Common myeloid progenitor, CD34-positive (primary cell): ENCODE data around the gene CD53.
A peak's percentile ranks its signal among the peaks of the same experiment; 100 is the strongest.

ENCODE experiments used
- CTCF ChIA-PET: fragments of 350-600 bp; sonication (Branson Sonifier 250); formaldehyde crosslinking; loops from one replicate; lab custom pipeline; 2021; ENCODE audit warnings: antibody characterized with exemption; lab: Charles Lee
- POLR2A ChIA-PET: fragments of 350-600 bp; sonication (Branson Sonifier 250); formaldehyde crosslinking; loops from one replicate; lab custom pipeline; 2021; ENCODE audit warnings: antibody characterized with exemption; lab: Charles Lee
- DNase-seq, 3 donors: peaks; one replicate each; pipeline versions ENCODE4 v3.0.0 to v3.0.0-alpha.2; 2013
- H3K27ac ChIP-seq, 2 experiments: 1 replicate in 1 of 2; 2 replicates in 1 of 2; pipeline ENCODE4 v1.7.0; 2013; ENCODE audit warnings: inconsistent platforms in 2 of 2, low read length in 2 of 2, mild to moderate bottlenecking in 2 of 2, low read depth in 1 of 2, moderate library complexity in 1 of 2; ENCODE audit not compliant: severe bottlenecking in 2 of 2, insufficient read depth in 1 of 2, poor library complexity in 1 of 2
- H3K27me3 ChIP-seq, 5 experiments: replicated peaks in 2 of 5; 1 replicate in 3 of 5; 2 replicates in 2 of 5; pipeline versions ENCODE4 v1.6.1 to v1.7.0; 2013; ENCODE audit warnings: low read length in 4 of 5, mild to moderate bottlenecking in 2 of 5, moderate library complexity in 2 of 5, inconsistent platforms in 1 of 5; ENCODE audit not compliant: insufficient read depth in 5 of 5, control insufficient read depth in 4 of 5
- H3K36me3 ChIP-seq, 4 experiments: 1 replicate in 2 of 4; 2 replicates in 2 of 4; pipeline versions ENCODE4 v1.6.1 to v1.7.0; 2013; ENCODE audit warnings: low read length in 3 of 4, control low read depth in 1 of 4, mild to moderate bottlenecking in 1 of 4; ENCODE audit not compliant: control insufficient read depth in 4 of 4, insufficient read depth in 4 of 4
- H3K4me1 ChIP-seq, 4 experiments: 1 replicate in 3 of 4; 2 replicates in 1 of 4; pipeline versions ENCODE4 v1.6.1 to v1.7.1; 2013; ENCODE audit warnings: low read length in 3 of 4, mild to moderate bottlenecking in 3 of 4, control low read depth in 1 of 4, inconsistent platforms in 1 of 4, moderate library complexity in 1 of 4; ENCODE audit not compliant: control insufficient read depth in 4 of 4, insufficient read depth in 4 of 4; ENCODE audit errors: control extremely low read depth in 1 of 4
- H3K4me3 ChIP-seq, 7 experiments: 1 replicate in 4 of 7; 2 replicates in 3 of 7; pipeline versions ENCODE4 v1.5.1 to v1.7.0; 2013; ENCODE audit warnings: mild to moderate bottlenecking in 7 of 7, low read length in 6 of 7, moderate library complexity in 6 of 7, inconsistent platforms in 2 of 7, low read depth in 2 of 7, control low read depth in 1 of 7; ENCODE audit not compliant: insufficient read depth in 4 of 7, control insufficient read depth in 1 of 7; ENCODE audit errors: extremely low read depth in 1 of 7
- H3K9me3 ChIP-seq, 5 experiments: 1 replicate in 4 of 5; 2 replicates in 1 of 5; pipeline versions ENCODE4 v1.6.1 to v1.7.1; 2013; ENCODE audit warnings: low read length in 4 of 5, mild to moderate bottlenecking in 2 of 5, inconsistent platforms in 1 of 5, low read depth in 1 of 5, moderate library complexity in 1 of 5; ENCODE audit not compliant: control insufficient read depth in 4 of 5, insufficient read depth in 2 of 5; ENCODE audit errors: control extremely low read depth in 1 of 5
- WGBS: methylation state at CpG from one replicate; pipeline ENCODE4 v1.1.5; 2013; ENCODE audit not compliant: insufficient coverage; 5-methylcytosine and 5-hydroxymethylcytosine counted together

Gene CD53

DNA sequence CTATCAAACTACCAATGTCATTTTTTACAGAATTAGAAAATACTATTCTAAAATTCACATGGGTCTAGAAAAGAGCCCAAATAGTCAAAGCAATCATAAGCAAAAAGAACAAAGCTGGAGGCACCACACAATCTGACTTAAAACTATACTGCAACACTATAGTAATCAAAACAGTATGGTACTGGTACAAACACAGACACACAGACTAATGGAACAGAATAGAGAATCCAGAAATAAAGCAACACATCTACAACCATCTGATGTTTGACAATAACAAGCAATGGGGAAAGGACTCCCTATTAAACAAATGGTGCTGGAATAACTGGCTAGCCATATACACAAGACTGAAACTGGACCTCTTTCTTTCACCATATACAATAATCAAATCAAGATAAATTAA lies 39.8 kb downstream of the CD53 start:
- Histone ChIP-seq H3K4me3 (no peak overlapping the region), H3K36me3 (no peaks in the 10 kb centered on the region), H3K27ac (no peak overlapping the region), H3K27me3 (no peaks in the 10 kb centered on the region), H3K9me3 (peaks cover 0 to 3% (median 1%) of the 10 kb centered on the region in 5 experiments), H3K4me1 (peaks cover 4 to 18% (median 9%) of the 10 kb centered on the region in 4 experiments)
- ChIA-PET CTCF (no interaction called here), POLR2A (no interaction called here)
- DNase-seq, result no peak

- Histone ChIP-seq H3K4me3 (no peak overlapping the region), H3K4me1 (peaks cover 4 to 18% (median 9%) of the 10 kb centered on the region in 4 experiments), H3K36me3 (no peaks in the 10 kb centered on the region), H3K9me3 (peaks cover 0 to 3% (median 1%) of the 10 kb centered on the region in 5 experiments), H3K27me3 (no peaks in the 10 kb centered on the region), H3K27ac (no peak overlapping the region)
- POLR2A ChIA-PET, result no interaction called here
- CTCF ChIA-PET, result interaction anchor here (1.4 kb wide), 1 partner anchor 11 kb away, joined by 3 read pairs; no protein-coding TSS in a partner anchor
- DNase-seq, result no peak
- no CpG with 5 or more reads among the region's 3 CpGs for WGBS
Measured at GRCh38 chr1:110914676-110915075, 41.7 kb downstream of the CD53 start.

DNA sequence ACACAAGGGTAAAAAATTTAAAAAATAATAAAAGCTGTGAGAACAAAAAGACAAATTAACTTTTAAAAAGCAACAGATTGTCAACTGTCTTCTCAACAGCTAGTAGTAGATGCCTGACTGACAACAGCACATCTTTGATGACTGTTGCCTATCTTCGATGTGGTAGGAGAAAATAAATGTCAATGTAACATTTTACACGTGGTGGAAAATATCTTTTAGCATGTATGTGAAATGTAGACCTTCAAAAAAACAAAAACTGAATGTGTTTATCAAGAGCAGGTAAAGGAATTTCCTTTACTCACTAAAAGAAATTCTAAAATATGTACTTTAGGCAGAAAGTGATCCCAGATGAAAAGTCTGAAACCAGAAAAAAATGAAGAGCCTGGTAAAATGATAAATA lies 42.9 kb downstream of the CD53 start:
- WGBS, result no CpG with 5 or more reads among the region's 2 CpGs
- POLR2A ChIA-PET, result no interaction called here

DNA sequence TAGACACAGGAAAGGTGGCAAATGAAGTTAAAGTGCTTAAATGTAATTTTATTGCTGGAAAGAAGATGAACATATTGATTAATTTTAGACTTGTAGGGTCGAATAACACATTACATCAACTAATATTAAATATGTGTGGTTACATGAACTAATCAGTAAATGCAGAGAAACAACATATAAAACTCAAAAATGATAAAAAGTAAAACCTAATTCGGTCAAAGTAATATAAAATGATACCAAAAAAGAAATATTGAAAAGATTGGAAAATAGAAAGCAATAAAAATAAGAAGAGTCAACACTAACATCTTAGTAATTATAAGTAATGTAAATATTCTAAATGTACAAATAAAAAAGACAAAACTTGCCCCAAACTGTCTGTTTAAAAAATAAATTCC lies 43.3 kb downstream of the CD53 start:
- H3K27me3 ChIP-seq, result no peaks in the 10 kb centered on the region
- ChIA-PET CTCF (no interaction called here), POLR2A (no interaction called here)
- no CpG with 5 or more reads among the region's 2 CpGs for WGBS
- peaks cover 4 to 18% (median 9%) of the 10 kb centered on the region in 4 experiments for H3K4me1 ChIP-seq
- peak overlapping the region; percentile 15 to 83 for H3K27ac ChIP-seq
- H3K4me3 ChIP-seq, result peak overlapping the region in 3 of 7 experiments; percentile 43 to 64 (median 52)
- DNase-seq, result no peak
- no peaks in the 10 kb centered on the region for H3K36me3 ChIP-seq
- H3K9me3 ChIP-seq, result peaks cover 0 to 3% (median 0%) of the 10 kb centered on the region in 5 experiments

More for the DNA sequence above, 42.9 kb downstream of the CD53 start:
- Histone ChIP-seq H3K27ac (peak overlapping the region in 1 of 2 experiments; percentile 83), H3K4me1 (peaks cover 4 to 18% (median 9%) of the 10 kb centered on the region in 4 experiments), H3K9me3 (peaks cover 0 to 3% (median 0%) of the 10 kb centered on the region in 5 experiments), H3K27me3 (no peaks in the 10 kb centered on the region), H3K4me3 (no peak overlapping the region), H3K36me3 (no peaks in the 10 kb centered on the region)
- CTCF ChIA-PET, result interaction anchor here (1.4 kb wide), 1 partner anchor 12 kb away, joined by 3 read pairs; no protein-coding TSS in a partner anchor
- no peak for DNase-seq

- H3K4me3 ChIP-seq, result peak overlapping the region in 4 of 7 experiments; percentile 15 to 64 (median 48)
- peaks cover 0 to 3% (median 0%) of the 10 kb centered on the region in 5 experiments for H3K9me3 ChIP-seq
- WGBS, result 0% methylated on average over 2 of the region's 2 CpGs
- H3K27me3 ChIP-seq, result no peaks in the 10 kb centered on the region
- H3K27ac ChIP-seq, result peak overlapping the region; percentile 15 to 83
- ChIA-PET CTCF (no interaction called here), POLR2A (interaction anchor here (1.1 kb wide), 1 partner anchor 10 kb away, joined by 8 read pairs; no protein-coding TSS in a partner anchor)
- DNase-seq, result peak; percentile 76 to 95 (median 92)
- peaks cover 4 to 18% (median 9%) of the 10 kb centered on the region in 4 experiments for H3K4me1 ChIP-seq
- H3K36me3 ChIP-seq, result no peaks in the 10 kb centered on the region
Measured at GRCh38 chr1:110916669-110917306, 43.8 kb downstream of the CD53 start.

GRCh38 chr1:110918016-110918415 lies 45.1 kb downstream of the CD53 start:
- Histone ChIP-seq H3K27ac (no peak overlapping the region), H3K4me1 (peaks cover 4 to 18% (median 9%) of the 10 kb centered on the region in 4 experiments), H3K9me3 (no peaks in the 10 kb centered on the region), H3K4me3 (no peak overlapping the region), H3K27me3 (no peaks in the 10 kb centered on the region), H3K36me3 (no peaks in the 10 kb centered on the region)
- CTCF ChIA-PET, result no interaction called here
- POLR2A ChIA-PET, result interaction anchor here (1.1 kb wide), 1 partner anchor 11 kb away, joined by 8 read pairs; no protein-coding TSS in a partner anchor
- DNase-seq, result no peak
- no CpG with 5 or more reads among the region's 1 CpG for WGBS

- Histone ChIP-seq H3K27ac (no peak overlapping the region), H3K4me3 (no peak overlapping the region), H3K27me3 (no peaks in the 10 kb centered on the region), H3K9me3 (peaks cover 0 to 4% (median 0%) of the 10 kb centered on the region in 5 experiments), H3K36me3 (no peaks in the 10 kb centered on the region), H3K4me1 (peaks cover 2 to 5% (median 4%) of the 10 kb centered on the region in 4 experiments)
- DNase-seq, result no peak
- CTCF ChIA-PET, result no interaction called here
- POLR2A ChIA-PET, result no interaction called here
- 100% methylated on average over 1 of the region's 1 CpG for WGBS
Measured at GRCh38 chr1:110921953-110922352, 49.0 kb downstream of the CD53 start.
